GM10248 (cell line): ENCODE results near the gene ARHGEF17.

Experiments
- CTCF ChIA-PET: fragments of 300-600 bp; sonication (Branson Sonifier 250); formaldehyde crosslinking; extraction: SDS; loops from one replicate; lab custom pipeline; 2021; ENCODE audit warnings: antibody characterized with exemption; lab: Yijun Ruan, JAX
- POLR2A ChIA-PET: fragments of 350-650 bp; sonication (Branson Sonifier 250); formaldehyde crosslinking; extraction: SDS; loops from one replicate; lab custom pipeline; 2020; ENCODE audit warnings: antibody characterized with exemption; lab: Yijun Ruan, JAX
- DNase-seq: peaks from one replicate; pipeline ENCODE4 v3.0.0; 2012; ENCODE audit errors: extremely low spot score
- TF ChIP-seq, protein P1 (sequence below): IDR thresholded peaks from 2 replicates; pipeline ENCODE4 v1.5.1; 2012; ENCODE audit warnings: mild to moderate bottlenecking, low read depth; ENCODE audit errors: extremely low read depth, missing control alignments, control extremely low read depth

ARHGEF17 gene

DNA sequence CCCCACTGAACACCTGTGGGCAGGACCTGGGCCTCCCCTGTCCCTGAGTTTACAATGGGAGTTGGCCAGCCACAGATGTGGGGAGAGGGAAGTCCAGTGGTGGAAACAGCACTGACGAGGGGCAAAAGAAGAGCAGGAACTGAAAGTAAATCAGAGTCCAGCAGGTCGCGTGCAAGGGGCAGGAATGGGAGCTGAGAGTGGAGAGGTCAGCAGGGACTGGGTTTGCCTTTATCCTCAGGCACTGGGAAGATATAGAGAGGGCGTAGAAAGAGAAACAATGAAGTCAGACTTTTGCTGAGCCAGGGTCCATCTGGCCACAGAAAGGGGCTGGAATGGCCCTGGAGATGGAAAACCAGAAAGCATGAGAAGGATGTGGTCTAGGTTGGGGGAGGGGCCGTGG is 27.4 kb upstream of the ARHGEF17 start:
- ChIA-PET POLR2A (no interaction called here), CTCF (interaction anchor here (0.9 to 3.5 kb wide), 6 partner anchors 9 to 44 kb away, joined by 3 to 20 read pairs (median 4); no protein-coding TSS in a partner anchor)
- DNase-seq: no peak
- TF ChIP-seq, protein P1, sequence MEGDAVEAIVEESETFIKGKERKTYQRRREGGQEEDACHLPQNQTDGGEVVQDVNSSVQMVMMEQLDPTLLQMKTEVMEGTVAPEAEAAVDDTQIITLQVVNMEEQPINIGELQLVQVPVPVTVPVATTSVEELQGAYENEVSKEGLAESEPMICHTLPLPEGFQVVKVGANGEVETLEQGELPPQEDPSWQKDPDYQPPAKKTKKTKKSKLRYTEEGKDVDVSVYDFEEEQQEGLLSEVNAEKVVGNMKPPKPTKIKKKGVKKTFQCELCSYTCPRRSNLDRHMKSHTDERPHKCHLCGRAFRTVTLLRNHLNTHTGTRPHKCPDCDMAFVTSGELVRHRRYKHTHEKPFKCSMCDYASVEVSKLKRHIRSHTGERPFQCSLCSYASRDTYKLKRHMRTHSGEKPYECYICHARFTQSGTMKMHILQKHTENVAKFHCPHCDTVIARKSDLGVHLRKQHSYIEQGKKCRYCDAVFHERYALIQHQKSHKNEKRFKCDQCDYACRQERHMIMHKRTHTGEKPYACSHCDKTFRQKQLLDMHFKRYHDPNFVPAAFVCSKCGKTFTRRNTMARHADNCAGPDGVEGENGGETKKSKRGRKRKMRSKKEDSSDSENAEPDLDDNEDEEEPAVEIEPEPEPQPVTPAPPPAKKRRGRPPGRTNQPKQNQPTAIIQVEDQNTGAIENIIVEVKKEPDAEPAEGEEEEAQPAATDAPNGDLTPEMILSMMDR: no peak

DNA sequence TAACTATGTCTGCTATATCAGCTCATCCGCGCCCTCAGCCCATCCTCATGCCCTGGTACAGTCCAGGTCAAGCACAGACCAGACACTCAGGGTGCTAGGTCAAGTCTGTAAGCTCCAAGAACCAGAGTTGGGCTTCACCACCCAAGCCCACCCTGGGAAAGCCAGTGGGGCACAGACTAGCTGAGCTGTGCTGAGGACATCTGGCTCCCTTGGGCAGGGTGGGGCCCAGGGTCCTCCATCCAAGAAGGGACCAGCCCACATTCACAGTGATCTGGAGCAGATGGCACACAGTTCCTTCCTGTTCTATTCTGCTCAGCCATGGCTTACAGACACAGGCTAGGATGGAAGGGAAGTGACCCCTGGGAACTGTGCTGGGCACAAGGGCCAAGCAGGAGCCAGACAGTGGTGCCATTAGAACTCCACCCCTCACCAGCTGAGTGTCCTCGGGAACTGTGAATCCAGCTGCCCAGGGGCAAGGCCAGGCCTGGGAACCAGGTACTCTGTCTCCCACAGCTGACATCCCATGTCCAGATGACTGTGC is 26.8 kb upstream of the ARHGEF17 start:
- CTCF ChIA-PET: interaction anchor here (1.2 to 3.5 kb wide), 7 partner anchors 8 to 64 kb away, joined by 3 to 20 read pairs (median 4); no protein-coding TSS in a partner anchor
- POLR2A ChIA-PET: no interaction called here
- no peak for DNase-seq
- TF ChIP-seq, protein P1: no peak

DNA sequence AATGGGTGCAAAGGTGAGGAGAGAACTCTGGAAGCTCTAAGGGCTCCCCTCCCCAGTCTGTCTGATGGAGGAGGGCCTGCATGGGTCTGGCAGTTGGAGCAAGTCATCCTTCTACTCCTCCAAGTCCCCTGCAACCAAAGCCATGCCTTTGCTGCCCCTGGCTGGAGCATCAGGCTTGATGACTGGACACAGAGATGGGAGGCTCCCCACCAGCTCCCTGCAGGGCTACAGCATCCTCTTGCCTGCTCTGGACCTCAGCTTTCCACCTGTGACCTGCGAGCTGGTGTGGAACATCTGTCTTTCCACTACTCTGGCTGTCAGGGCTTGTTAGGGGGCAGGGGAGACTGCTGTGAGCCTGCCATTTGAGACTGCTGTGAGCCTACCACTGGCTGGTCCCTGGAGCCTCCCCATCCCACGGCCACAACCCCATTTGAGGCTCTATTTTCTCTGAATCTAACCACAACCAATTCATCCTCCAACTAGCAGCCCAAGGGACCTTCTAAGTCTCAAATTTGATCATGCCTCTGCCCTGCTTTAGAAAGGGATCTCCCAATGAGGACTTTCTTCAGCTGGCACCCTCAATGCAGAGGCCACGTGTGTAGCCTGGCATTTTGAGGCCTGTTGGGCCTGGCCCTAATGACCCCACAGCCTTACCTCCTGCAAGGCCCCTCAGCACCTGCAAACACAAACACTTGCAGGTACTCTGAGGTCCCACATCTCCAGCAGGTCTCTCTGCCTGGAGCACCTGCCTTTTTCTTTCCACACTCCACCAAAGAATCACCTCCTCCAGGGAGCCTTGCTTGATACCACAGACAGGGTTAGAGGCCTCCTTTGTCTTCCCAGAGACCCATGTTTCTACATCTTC is 26.0 kb upstream of the ARHGEF17 start:
- DNase-seq: no peak
- TF ChIP-seq, protein P1: no peak
- POLR2A ChIA-PET: no interaction called here
- CTCF ChIA-PET: interaction anchor here (1.2 to 3.5 kb wide), 6 partner anchors 8 to 65 kb away, joined by 3 to 20 read pairs (median 4); no protein-coding TSS in a partner anchor

DNA sequence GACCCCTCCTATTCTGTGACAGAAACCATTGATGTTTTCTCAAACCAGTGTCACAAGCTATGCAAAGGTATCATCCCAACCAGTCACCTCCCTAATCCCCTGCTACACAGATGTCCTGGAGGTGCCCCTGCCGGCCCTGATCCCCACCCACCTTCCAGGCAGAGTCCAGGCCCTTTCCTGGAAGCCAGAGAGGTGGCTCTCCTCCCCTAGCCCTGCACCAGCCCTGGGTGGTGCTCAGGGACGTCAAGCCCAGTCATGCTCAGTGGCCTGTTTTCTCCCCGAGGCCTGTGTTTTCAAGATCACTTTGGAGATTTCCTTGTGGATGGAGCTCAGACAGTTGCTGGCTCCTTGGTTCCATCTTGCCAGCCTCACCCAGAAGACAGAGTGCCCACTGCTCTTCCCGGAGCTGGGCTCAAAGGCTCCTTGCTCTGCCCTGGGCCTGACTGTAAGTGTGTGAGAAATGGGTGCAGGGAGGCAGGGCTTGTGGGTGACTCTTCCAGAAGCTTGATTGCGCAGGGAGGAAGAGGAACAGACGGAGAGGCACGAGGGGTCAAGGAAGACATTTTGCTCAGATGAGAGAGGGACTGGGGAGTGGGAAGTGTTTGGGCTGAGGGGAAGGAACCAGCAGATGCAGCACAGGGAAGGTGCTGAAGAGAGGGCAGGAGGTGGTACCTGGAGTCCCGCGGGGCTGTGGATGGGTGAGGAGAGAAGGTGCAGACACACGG is 24.6 kb upstream of the ARHGEF17 start:
- TF ChIP-seq, protein P1: no peak
- ChIA-PET POLR2A (no interaction called here), CTCF (interaction anchor here (0.8 to 2.0 kb wide), 6 partner anchors 9 to 105 kb away, joined by 3 to 8 read pairs (median 4); no protein-coding TSS in a partner anchor)
- DNase-seq: no peak

DNA sequence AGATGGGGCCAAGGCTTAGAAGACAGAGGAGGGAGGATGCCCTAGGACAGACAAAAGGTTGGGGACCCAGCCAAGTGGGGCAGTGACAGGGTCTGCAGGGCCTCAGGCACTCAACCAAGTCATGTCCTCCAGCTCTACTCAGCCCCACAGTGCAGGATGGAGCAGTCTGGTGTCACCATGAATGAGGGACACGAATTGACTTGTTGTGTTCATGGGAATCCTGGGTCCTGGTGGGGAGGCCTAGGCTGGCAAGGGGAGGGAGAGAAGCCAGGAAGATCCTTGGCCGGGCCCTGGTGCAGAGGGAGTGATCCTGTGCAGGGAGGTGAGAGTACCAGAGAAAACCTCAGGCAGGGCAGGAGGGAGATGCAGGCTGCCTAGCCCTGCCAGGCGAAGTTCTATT is 24.0 kb upstream of the ARHGEF17 start:
- TF ChIP-seq, protein P1: no peak
- no peak for DNase-seq
- CTCF ChIA-PET: interaction anchor here (0.8 to 2.0 kb wide), 4 partner anchors 11 to 106 kb away, joined by 3 to 8 read pairs (median 3); no protein-coding TSS in a partner anchor
- POLR2A ChIA-PET: no interaction called here

DNA sequence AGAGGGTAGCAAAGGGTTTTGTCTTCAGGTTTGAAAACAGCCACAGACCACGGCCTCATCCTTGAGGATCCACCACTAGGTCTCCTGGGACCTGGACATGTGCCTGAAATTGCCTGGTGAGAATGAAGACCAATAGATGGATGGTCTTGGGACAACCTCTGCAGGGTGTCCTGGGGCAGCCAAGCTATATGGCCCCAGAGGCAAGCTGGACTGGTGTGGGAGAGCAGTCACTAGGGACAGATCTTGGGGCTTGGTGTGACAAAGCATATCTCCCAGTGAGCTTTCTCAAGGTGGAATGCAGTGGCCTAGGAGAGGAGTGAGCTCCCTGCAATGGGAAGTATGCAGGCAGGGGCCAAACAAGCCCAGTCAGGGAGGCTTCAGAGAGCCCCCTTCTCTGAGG is 22.4 kb upstream of the ARHGEF17 start:
- no peak for DNase-seq
- TF ChIP-seq, protein P1: no peak
- CTCF ChIA-PET: interaction anchor here (0.9 to 9.6 kb wide), 6 partner anchors 9 to 65 kb away, joined by 3 to 82 read pairs (median 4); no protein-coding TSS in a partner anchor
- POLR2A ChIA-PET: no interaction called here
